Heart right ventricle (tissue), 16 donors: Measurements from ENCODE around the gene KMT5B. TPM values are rescaled to one million over a fixed set of nuclear protein-coding genes. Genes with fewer than 3 reads are reported as not detected.

Experiments
- ATAC-seq, 8 donors: fragments of 200-7000 bp; cut with Tn5 transposase; one replicate each; pipeline ENCODE4 v1.9.1; 2020; ENCODE audit warnings: mild to moderate bottlenecking in 8 of 8, moderate library complexity in 8 of 8, moderate number of reproducible peaks in 1 of 8
- DNase-seq, 2 donors: peaks; one replicate each; pipeline ENCODE4 v3.0.0-alpha.2; 2020
- H3K27ac ChIP-seq, 10 donors: fragments of 200-600 bp; sonication (generic) in 2 of 10; one replicate each; pipeline versions ENCODE4 v1.5.0 to v1.8.0; 2020 to 2022; ENCODE audit warnings: mild to moderate bottlenecking in 3 of 10
- H3K27me3 ChIP-seq, 7 donors: fragments of 200-600 bp; one replicate each; pipeline ENCODE4 v1.8.0; 2021 to 2022; ENCODE audit warnings: mild to moderate bottlenecking in 2 of 7
- H3K36me3 ChIP-seq, 9 donors: fragments of 200-600 bp; sonication (generic) in 1 of 9; one replicate each; pipeline versions ENCODE4 v1.5.0 to v1.8.0; 2020 to 2022; ENCODE audit warnings: mild to moderate bottlenecking in 2 of 9
- H3K4me1 ChIP-seq, 9 donors: fragments of 200-600 bp; sonication (generic) in 1 of 9; one replicate each; pipeline versions ENCODE4 v1.5.0 to v1.8.0; 2020 to 2022; ENCODE audit warnings: mild to moderate bottlenecking in 4 of 9
- H3K4me3 ChIP-seq, 10 donors: fragments of 200-600 bp; sonication (generic) in 2 of 10; one replicate each; pipeline versions ENCODE4 v1.5.0 to v1.8.0; 2020 to 2022; ENCODE audit warnings: mild to moderate bottlenecking in 7 of 10, moderate library complexity in 2 of 10
- H3K9me3 ChIP-seq, 11 donors: fragments of 200-600 bp in 10 of 11; sonication (generic) in 2 of 11; one replicate each; pipeline versions ENCODE4 v1.5.0 to v1.8.0; 2013 to 2022; ENCODE audit warnings: mild to moderate bottlenecking in 2 of 11, control low read depth in 1 of 11, moderate library complexity in 1 of 11
- WGBS, 2 donors: extraction: QIAGEN DNeasy Blood & Tissue Kit; methylation state at CpG; one replicate each; pipeline ENCODE4 v1.1.7; 2013; ENCODE audit warnings: inconsistent platforms in 1 of 2; 5-methylcytosine and 5-hydroxymethylcytosine counted together
- intact Hi-C, 10 donors: fragments of 100-400 bp; cut with DNase I; formaldehyde crosslinking; loops; one replicate each; pipeline versions ENCODE4 v1.11.1 to v1.14.2; 2022
- polyA plus RNA-seq, 2 donors: library from polyadenylated mRNA; stranded (reverse); fragments of 200-250 nt; gene quantifications; one replicate each; pipeline ENCODE4 v1.2.3, GENCODE V29; 2013
- total RNA-seq, 10 donors: library from RNA; stranded (reverse); fragmentation: NEBNext Ultra II Directional in 3 of 10; extraction: Animal tissue kit (Norgen Biotek cat#: 25700) in 3 of 10; gene quantifications; one replicate each; pipeline versions ENCODE4 v1.2.1 to v1.2.4, GENCODE V29; 2021 to 2023
- TF ChIP-seq, protein P1 (sequence below), 9 donors: fragments of 200-600 bp; sonication (generic) in 2 of 9; IDR thresholded peaks; one replicate each; pipeline versions ENCODE4 v1.5.0 to v1.8.0; 2021 to 2022; ENCODE audit warnings: antibody characterized with exemption in 9 of 9, mild to moderate bottlenecking in 5 of 9, moderate library complexity in 1 of 9
- donor health status: Arrhythmogenic right ventricular cardiomyopathy.
- donor health status: ischemic (EF 13 %, LVEDD 7.1; RV severe dilation, severe dysfunction).
- donor health status: healthy with polysubstance abuse.
- donor health status: DM: no; HTN: yes; CAD: no.
- donor health status: DM: no; HTN: no; CAD: no.
- donor health status: ischemic (EF 25% LVEDD 6.9; RV normal size, moderate dysfunction).
- donor health status: ischemic (EF 25% LVEDD 5.7; RV mildly dilated, moderate dysfunction).
- donor health status: healthy.
- donor health status: DM: yes; HTN: yes; CAD: no.
- donor health status: Ischemic cardiomyopathy.
- donor health status: ischemic (EF 35%, LVEDD 5.7; RV mildly dilated, moderate dysfunction).
- donor health status: nonischemic (EF 11% LVEDD 7.7; RV severe dilation, severe dysfunction).
- donor health status: DM: yes; HTN: yes; CAD: no.
- donor health status: PGD.
- donor health status: ischemic (EF 29% LVEDD 5.4; RV normal size, mild dysfunction).
- donor health status: nonischemic (EF 23%, LVEDD 6.1; RV moderate dilation, normal function).

Gene KMT5B
- total and polyA plus RNA-seq, 12 donors, result 10.5 to 37.1 (median 29.6) TPM

DNA sequence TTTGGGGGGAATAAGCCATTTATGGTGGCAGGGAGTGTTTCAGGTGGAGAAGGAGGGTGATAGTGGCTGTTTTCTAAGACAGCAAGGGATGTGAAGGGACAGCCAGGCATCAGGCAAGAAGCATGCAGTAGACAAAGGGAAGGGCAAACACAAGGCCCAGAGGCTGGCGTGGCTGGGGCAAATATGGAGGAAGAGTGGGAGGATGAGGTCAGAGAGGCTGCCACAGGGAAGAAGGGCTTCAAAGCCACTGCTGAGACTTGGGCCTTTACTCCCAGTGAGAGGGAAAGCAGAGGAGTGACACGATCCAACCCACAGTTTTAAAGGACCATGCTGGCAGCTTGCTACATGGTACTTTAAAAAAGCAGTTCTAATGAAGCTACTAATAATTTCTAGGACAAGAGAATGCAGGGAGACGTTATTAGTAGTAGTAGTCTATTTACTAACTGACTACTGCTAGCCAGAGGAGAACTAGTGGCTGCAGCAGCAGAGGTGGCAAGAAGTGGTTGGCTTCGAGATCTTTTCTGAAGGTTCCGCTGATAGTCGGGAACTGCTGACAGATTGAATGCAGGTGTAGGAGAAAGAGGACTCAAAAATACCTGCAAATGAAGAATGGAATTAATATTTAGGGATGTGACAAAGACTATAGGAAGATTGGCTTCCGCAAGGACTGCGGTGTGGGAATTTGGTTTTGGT lies 13.7 kb downstream of the KMT5B start:
- intact Hi-C loops, result no loop called here

DNA sequence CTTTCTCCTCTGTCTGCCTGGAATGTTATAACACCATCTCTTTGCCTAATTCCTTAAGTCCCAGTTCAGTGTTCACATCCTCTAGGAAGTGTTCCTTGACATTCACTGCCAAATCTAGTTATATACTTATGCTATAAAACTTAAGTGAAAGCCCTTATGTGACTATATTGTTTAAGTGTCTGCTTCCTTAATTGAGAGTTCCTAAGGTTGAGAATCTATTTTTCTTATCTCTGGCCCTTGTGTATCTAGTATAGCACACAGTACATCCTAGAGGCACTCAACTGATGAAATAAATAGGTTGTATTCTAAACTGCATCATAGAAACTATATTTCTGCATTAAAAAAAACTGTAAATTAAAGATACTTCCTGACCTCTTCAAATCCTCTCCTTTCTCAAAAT lies 16.9 kb downstream of the KMT5B start:
- Histone ChIP-seq H3K4me3 (no peak overlapping the region), H3K36me3 (no peaks in the 10 kb centered on the region), H3K27ac (no peak overlapping the region), H3K27me3 (no peaks in the 10 kb centered on the region), H3K4me1 (peaks cover 0 to 95% (median 59%) of the 10 kb centered on the region in 9 donors), H3K9me3 (no peaks in the 10 kb centered on the region)
- TF ChIP-seq, protein P1, sequence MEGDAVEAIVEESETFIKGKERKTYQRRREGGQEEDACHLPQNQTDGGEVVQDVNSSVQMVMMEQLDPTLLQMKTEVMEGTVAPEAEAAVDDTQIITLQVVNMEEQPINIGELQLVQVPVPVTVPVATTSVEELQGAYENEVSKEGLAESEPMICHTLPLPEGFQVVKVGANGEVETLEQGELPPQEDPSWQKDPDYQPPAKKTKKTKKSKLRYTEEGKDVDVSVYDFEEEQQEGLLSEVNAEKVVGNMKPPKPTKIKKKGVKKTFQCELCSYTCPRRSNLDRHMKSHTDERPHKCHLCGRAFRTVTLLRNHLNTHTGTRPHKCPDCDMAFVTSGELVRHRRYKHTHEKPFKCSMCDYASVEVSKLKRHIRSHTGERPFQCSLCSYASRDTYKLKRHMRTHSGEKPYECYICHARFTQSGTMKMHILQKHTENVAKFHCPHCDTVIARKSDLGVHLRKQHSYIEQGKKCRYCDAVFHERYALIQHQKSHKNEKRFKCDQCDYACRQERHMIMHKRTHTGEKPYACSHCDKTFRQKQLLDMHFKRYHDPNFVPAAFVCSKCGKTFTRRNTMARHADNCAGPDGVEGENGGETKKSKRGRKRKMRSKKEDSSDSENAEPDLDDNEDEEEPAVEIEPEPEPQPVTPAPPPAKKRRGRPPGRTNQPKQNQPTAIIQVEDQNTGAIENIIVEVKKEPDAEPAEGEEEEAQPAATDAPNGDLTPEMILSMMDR (IDR thresholded peaks at IDR 0.05), result no peak
- ATAC-seq (no peak), DNase-seq (no peak)
- intact Hi-C loops, result no loop called here

More for the DNA sequence above, 13.7 kb downstream of the KMT5B start:
- H3K9me3 ChIP-seq, result no peaks in the 10 kb centered on the region
- H3K4me1 ChIP-seq, result peaks cover 0 to 95% (median 49%) of the 10 kb centered on the region in 9 donors
- TF ChIP-seq, protein P1 (IDR thresholded peaks at IDR 0.05), result no peak
- H3K27me3 ChIP-seq, result no peaks in the 10 kb centered on the region
- ATAC-seq (no peak), DNase-seq (no peak)
- 58 to 68% methylated on average over 8 of the region's 8 CpGs for WGBS, 2 donors
- H3K4me3 ChIP-seq, result no peak overlapping the region
- no peak overlapping the region for H3K27ac ChIP-seq
- H3K36me3 ChIP-seq, result no peaks in the 10 kb centered on the region

GRCh38 chr11:68194675-68195294 lies 18.3 kb downstream of the KMT5B start:
- TF ChIP-seq, protein P1 (IDR thresholded peaks at IDR 0.05), result no peak
- WGBS, 2 donors, result 84 to 92% methylated on average over 3 of the region's 3 CpGs
- DNase-seq, result no peak
- no peak overlapping the region for H3K4me3 ChIP-seq
- H3K4me1 ChIP-seq, result peaks cover 4 to 94% (median 56%) of the 10 kb centered on the region in 9 donors
- H3K27me3 ChIP-seq, result no peaks in the 10 kb centered on the region
- H3K9me3 ChIP-seq, result no peaks in the 10 kb centered on the region
- intact Hi-C loops, result no loop called here
- no peak for ATAC-seq
- H3K36me3 ChIP-seq, result no peaks in the 10 kb centered on the region
- H3K27ac ChIP-seq, result no peak overlapping the region

- Histone ChIP-seq H3K4me3 (no peak overlapping the region), H3K27ac (no peak overlapping the region), H3K9me3 (no peaks in the 10 kb centered on the region), H3K4me1 (peaks cover 4 to 82% (median 41%) of the 10 kb centered on the region in 9 donors), H3K27me3 (no peaks in the 10 kb centered on the region), H3K36me3 (peaks cover 0 to 10% (median 0%) of the 10 kb centered on the region in 9 donors)
- TF ChIP-seq, protein P1 (IDR thresholded peaks at IDR 0.05), result no peak
- ATAC-seq (no peak), DNase-seq (no peak)
- WGBS, 2 donors, result 84 to 85% methylated on average over 5 of the region's 5 CpGs
- intact Hi-C loops, result no loop called here
Measured at GRCh38 chr11:68193018-68193417, 20.1 kb downstream of the KMT5B start.
